Measurements from ENCODE around the gene KIAA0825.

The KIAA0825 gene, protein sequence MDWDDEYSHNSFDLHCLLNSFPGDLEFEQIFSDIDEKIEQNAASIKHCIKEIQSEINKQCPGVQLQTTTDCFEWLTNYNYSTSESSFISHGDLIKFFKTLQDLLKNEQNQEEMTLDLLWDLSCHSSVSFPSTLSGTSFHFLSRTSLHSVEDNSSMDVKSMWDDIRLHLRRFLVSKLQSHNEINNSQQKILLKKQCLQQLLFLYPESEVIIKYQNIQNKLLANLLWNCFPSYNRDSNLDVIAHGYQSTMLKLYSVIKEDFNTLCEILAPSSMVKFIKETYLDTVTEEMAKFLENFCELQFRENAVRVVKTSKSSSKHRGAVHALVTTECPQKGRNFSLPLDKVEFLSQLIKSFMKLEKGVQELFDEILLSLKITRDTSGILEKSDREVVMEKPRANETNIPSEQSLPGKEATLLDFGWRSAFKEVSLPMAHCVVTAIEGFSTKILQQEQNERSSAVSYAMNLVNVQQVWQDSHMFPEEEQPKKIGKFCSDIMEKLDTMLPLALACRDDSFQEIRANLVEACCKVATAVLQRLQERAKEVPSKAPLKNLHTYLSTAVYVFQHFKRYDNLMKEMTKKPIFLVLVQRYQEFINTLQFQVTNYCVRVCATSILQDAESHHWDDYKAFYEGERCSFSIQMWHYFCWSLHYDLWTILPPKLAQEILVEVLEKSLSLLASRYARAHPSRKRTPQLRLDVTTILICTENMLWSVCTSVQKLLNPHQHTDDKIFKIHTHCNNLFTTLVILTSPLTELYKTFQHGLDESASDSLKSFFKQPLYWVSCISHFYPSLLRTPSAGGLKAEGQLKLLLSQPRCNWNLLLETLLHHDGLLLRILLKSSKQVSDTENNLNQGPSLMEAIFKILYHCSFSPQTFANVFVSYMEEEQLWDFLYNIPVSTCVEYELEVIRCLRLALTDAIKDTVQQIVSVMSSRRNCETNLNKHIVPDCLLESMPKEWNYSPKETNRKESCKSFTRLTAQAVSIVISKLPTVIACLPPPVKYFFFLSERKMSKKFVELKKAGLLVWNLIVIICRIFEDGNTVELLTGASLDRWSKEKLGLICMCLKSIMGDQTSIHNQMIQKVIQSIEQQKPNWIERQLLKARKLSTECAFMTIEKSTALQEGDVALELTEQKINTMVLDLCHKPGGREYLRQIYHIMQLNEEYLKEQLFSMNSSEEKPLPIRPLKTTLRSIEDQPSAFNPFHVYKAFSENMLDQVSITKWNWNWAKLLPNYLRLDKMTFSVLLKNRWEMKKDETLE (N-terminal part only)

GRCh38 chr5:94618493-94619328, at the start of gene KIAA0825, which contains the start of gene SLF1:
Gene KIAA0825 (minus strand): TSS chr5:94618604. CDS start chr5:94537126, 81,478 bp downstream.
Gene SLF1 (plus strand): TSS chr5:94618669. CDS start chr5:94628811, 10,142 bp downstream.
- DNase-seq: peak; percentile 98

GRCh38 chr5:94667937-94668336, 49.5 kb upstream of the KIAA0825 start:
- no peak for DNase-seq

- DNase-seq: no peak
These were observed 42.7 kb upstream of the KIAA0825 start for GRCh38 chr5:94661086-94661485.

- no peak for DNase-seq
These were observed 42.1 kb upstream of the KIAA0825 start for GRCh38 chr5:94660506-94660905.

DNA sequence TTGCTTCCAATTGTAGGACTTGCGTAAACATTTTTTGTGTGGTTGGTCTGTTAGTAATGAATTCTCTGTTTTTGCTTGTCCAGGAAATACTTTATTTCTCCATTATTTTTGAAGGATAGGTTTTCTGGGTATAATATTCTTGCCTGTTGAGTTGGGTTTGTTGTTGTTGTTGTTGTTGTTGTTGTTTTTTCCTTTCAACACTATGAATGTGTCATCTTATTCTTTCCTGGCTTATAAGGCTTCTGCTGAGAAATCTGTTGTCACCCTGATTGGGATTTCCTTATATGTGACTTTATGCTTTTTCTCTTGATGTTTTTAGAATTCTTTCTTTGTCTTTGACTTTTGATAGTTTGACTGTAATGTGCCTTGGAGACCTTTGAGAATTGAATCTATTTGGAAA, 39.9 kb upstream of the KIAA0825 start:
- DNase-seq: no peak

- DNase-seq: no peak
These were observed 31.5 kb upstream of the KIAA0825 start for GRCh38 chr5:94649874-94650273.

DNA sequence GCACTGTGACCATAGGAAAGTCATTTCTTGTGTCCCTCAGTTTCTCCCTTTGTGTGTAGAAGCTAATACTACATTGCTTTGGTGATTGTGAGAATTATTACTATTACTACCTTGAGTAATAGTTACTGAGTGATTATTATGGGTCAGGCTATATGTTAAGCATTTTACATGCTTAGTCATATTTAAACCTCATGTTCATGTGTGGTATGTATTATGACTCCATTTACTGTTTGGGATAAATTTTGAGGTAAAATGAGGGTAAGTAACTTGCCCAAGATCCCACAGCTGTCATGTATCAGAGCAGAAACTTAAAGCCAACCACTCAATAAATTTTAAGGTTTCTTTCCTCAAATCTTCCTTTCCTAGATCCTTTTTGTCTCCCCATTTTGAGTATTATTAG, 28.4 kb upstream of the KIAA0825 start:
- DNase-seq: no peak

GRCh38 chr5:94645053-94645452, 26.6 kb upstream of the KIAA0825 start:
- no peak for DNase-seq

- no peak for DNase-seq
These were observed 21.8 kb upstream of the KIAA0825 start for GRCh38 chr5:94640176-94640575.

- DNase-seq: no peak
These were observed 13.6 kb upstream of the KIAA0825 start for GRCh38 chr5:94632024-94632423.

DNA sequence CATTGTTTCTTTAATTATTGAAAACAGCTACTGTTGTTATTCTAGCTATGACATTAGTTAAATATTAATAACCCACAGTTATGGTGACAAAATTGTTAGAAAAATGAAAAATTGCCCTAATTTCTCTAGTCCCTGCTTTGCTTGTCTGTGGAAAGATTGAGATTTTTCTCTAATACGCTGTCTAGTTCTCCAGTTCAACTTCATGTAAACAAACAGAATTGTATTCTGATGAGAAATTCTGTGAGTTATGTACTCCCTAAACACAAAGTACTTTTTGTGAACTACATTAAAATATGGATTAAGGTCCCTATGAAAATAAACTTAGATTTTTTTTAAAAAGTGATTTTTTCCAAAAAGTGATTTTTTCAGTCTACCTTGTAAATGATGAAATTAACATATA, 8.8 kb upstream of the KIAA0825 start:
- no peak for DNase-seq

DNA sequence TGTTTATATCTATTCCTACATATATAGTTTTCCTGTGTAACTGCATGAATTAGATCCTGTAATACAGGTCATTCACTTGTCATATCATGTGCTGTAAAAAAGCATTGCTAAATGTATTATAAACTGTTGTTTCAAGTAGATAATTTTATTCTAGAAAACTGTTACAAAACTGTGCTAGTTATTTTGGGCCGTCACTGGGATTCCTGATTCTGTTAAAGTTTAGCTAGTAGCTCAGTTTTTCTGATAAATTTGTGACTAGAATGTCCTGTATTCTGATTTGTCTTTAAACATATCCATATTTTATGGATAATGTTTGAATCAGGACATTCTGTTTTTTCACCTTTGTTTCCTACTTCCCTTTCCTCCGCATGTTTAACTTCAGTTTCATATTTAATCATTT, 5.5 kb upstream of the KIAA0825 start:
- no peak for DNase-seq

DNA sequence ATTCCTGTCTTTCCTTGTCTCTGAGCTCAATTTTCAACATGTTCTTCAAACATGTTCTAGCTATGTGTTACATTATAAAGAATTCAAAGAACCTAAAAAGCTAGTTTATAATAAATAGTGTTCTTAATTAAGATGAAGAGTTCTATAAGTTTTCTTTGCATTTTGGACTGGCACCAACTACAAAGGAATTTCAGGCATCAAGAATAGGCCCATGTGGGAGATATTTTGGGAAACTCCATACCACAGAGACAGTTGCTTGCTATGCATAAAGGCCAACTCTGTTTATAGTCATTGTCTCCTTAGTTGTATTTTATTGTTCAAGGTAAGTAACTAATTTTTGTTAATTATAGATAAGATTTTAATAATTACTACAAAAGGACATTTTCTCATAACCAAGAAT, 4.6 kb upstream of the KIAA0825 start:
- no peak for DNase-seq

GRCh38 chr5:94621763-94622162, 3.4 kb upstream of the KIAA0825 start:
- DNase-seq: no peak

DNA sequence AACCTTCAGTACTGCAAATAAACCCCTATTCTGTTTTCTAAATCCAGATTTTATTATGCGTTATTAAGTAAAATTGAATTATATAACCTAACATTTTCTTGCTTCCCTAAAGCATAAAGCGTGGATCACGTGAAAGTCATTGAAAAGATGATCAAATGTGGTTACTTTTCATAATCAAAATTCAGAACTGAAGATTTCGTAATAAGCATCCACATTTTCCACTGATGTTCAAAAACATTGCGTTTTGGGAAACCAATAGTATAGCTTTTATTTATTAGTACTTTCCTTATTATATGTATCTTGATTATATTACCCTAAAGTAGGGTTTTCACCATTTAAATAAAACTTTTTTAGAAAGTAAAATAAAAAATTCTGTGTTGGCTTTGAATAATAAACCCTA, 1.9 kb upstream of the KIAA0825 start:
- DNase-seq: no peak

DNA sequence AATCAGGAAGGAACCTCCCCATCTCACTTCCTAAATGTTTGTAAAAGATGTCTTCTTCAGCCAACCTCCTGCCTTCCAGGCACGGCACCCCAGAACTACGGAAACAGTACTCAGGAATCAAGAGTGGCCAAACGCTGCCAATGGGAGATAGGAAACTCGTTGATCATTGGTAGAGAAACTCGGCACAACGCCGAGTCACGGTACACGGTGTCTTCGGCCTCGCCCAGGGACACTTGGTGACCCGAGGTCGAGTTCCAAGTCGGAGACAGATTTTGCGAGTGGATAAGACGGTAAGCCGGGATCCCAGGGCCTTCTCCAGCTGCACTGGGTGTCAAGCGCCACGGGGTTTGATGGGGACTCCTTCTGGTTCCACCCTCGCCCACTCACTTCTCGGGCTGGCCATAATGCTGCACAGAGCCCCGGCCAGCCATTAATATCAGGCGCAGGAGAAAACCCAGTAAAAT, 343 bp downstream of the KIAA0825 start:
- DNase-seq: no peak

DNA sequence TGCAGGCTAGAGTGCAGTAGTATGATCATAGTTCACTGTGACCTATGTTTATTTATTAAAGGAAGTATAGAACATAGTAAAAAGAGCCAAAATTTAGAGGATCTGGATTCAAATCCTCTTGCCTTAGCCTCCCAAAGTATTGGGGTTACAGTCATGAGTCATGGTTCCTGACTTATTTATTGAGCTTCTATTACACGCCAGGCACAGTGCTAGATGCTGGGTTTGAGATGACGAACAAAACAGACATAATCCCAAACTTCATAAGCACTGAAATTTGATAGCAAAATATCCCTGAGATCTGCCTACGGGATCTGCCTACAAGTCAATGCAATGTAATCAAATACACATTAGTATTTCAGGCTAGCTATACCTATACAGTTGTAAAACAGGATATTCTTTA, 2.5 kb downstream of the KIAA0825 start:
- DNase-seq: no peak

- DNase-seq: no peak
These were observed 4.1 kb downstream of the KIAA0825 start for GRCh38 chr5:94614156-94614805.

DNA sequence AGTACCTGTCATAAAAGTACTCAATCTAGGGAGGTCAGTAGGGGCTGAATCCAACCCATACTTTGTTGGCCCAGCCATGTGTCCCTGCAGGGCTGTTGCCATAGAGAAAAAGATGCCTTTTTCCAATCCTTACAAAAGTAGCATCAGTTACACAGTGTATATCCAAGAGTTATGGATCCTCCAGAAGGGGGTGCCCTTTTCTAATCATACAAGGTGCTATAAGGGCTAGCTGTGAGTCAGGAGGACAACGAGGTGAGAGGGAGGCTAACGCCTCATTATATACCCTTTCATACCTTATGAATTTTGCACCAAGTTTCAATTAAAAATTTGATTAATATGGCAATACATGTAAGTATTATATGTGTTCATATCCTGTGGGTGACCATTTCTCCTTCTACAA, 4.8 kb downstream of the KIAA0825 start:
- no peak for DNase-seq

DNA sequence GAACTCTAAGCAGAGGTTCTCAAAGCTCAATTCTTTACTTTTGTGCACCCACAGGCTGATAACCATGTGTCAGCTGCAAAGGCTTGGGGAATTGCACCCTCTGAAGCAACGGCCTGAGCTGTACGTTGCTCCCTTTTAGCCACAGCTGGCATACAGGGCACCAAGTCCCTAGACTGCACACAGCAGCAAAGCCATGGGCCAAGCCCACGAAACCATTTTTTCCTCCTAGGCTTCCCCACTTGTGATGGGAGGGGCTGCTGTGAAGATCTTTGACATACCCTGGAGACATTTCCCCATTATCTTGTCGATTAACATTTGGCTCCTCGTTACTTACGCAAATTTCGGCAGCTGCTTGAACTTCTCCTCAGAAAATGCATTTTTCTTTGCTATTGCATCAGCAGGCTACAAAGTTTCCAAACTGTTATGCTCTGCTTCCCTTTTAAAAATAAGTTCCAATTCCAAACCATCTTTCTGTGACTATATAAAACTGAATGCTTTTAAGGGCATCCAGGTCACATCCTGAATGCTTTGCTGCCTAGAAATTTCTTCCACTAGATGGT, 23.0 kb downstream of the KIAA0825 start:
- DNase-seq: no peak

All from retina (tissue), 1 donor.